CD4-positive, alpha-beta T cell treated with Interleukin-4 for 1 hour (primary cell): ENCODE measurements around the gene PYHIN1.
A peak's percentile ranks its signal among the peaks of the same experiment; 100 is the strongest.
"Not testable (repeated sequence)": the region's sequence is repeated elsewhere in the genome, so short reads cannot be mapped to it uniquely, and the experiment has no call there.

Source experiments
- DNase-seq, 2 donors: peaks; one replicate each; pipeline ENCODE4 v3.0.0-alpha.2; 2020 to 2022

PYHIN1 gene

DNA sequence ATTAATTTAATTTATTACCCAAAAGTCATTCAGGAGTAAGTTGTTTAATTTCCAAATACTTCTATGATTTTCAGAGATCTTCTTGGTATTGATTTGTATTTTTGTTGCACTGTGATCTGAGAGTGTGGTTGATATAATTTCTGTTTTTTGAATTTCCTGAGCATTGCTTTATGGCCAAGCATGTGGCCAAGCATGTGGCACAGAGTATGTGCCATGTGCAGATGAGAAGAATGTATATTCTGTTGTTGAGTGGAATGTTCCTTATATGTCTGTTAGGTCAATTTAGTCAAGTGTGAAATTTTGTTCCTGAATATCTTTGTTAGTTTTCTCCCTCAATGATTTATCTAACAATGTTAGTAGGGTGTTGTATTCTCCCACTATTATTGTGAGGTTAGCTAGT is 53.0 kb downstream of the PYHIN1 start:
- no peak for DNase-seq

GRCh38 chr1:158989424-158989823 is 58.1 kb downstream of the PYHIN1 start:
- DNase-seq: no peak

GRCh38 chr1:158992787-158993312 is 61.5 kb downstream of the PYHIN1 start:
- DNase-seq: no peak

DNA sequence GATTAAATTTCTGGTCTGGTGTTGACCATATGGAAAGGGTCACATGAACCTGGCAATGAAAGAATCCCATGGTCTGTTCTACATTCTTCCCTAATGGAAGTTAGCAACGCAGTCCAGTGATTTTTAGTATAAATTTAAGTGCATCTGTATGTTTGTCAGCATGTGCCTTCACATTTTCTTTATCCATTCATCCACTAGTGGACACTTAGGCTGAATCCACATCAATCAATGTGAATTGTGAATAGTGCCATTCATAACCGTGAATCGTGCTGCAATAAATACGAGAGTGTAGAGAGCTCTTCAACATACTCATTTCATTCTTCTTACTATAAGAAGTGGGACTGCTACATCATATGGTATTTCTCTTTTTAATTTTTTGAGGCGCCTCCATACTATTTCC is 65.6 kb downstream of the PYHIN1 start:
- DNase-seq: no peak

DNA sequence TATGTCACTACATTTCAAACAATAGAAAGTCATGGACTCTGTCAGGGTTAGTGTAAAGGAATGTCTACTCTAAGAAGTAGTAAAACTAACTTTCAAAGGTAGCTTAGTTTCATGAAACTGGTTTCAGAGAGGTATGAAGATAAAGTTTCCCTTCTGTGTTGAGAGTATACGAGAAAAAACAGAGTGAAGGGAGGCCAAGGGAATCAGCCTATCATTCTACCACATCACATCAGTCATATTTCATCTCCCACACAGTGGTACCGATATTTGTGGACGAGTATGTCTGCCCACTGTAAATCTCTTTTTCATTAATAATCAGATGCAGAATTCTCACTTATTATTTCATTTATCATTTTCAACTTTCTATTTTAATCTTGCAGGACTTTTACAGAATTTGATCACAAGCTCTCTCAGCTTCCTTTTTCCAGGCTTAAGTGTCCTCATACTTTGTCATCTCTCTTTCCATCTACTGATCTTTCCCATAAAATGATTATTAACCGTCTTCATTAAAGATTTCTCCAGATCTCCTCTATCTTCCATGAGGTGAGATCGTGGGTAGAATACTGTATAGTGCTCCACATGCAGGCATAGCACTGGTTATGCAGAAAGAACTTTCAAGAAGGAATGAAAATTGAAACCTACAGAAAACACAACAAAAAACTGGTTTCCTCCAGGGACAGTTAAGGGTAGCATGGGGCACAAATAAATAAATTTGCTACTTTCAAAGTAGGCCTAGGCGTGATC is 66.9 kb downstream of the PYHIN1 start:
- DNase-seq: no peak

DNA sequence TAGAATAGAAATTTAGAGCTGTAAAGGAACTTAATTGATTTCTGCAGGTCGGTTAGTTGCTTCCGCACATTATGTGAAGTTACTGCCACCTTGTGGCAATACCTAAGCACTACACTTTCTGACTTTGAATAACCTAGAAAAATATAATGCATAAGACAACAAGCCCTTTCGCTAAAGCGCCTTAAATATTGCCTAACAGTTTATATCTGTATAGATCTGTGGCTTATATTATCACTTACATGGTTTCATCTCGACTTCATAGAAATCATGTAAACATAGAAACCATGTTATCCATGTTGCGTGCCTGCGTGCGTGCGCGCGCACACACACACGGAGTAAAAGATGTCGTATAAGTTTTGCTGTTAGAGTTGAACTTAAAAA is 67.4 kb downstream of the PYHIN1 start:
- DNase-seq: peak; percentile 45 to 82

DNA sequence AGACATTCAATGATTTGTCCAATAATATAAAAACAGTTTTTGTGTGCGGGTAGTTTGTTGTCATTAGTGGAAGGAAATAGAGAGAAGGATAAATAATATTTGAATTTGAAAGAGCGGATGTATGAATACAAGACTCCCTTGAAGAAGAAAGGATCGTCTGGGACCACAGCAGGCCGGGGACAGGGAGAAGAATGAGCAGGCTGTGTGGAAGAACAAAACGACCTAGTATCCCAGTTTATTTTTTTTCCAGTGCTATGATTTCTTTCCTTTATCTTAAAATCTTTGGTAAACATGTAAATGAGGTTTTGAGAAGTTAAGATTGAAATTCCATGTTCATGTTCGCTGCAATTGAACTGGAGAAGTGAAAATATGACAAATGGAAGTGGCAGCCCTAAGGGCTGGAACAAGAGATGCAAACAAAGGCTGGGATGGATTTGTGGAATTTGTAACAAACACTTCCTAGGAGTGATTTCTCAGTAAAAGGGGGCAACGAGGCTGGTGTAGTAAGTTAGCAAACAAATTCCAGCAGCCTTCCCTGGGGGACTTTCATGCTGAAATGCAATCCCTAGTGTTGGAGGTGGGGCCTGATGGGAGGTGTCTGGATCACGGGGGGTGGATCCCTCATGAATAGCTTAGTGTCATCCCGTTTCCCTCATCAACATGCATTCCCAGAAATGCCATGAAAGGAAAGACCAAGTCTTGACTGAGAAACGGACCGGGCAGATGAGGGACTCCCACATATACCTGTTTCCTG is 68.1 kb downstream of the PYHIN1 start:
- DNase-seq: no peak

GRCh38 chr1:159000070-159000409 is 68.7 kb downstream of the PYHIN1 start:
- no peak for DNase-seq

DNA sequence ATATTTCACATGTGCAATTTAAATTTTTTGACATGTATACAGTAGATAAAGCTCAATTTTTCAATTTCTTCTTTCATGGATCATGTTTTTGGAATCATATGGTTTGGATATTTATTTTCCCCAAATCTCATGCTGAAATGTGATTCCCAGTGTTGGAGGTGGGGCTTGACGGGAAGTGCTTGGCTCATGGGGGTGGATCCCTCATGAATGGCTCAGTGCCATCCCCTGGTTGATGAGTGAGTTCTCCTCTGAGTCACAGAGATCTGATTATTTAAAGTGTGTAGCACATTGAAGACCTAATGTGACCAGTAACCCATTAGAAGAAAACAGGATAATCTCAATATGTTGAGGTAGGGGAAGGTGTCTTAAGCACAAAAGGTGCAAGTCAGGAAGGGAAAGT is 69.3 kb downstream of the PYHIN1 start:
- no peak for DNase-seq

DNA sequence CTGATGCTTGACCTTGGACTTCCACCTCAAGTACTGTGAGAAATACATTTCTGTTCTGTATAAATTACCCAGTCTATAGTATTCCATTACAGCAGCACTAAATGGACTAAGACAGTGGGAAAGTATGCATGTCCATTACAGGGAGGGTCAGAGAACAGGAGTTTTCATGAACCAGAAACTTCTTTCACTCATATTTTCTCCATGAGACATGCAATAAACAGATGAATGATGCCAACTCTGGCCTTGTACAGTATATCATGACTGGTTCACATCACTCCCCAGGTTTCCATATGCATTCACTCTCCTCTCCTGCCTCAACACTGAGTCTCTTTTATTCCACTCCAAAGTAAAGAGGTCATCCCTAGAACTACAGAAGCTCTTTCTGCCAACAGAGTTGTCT is 73.8 kb downstream of the PYHIN1 start:
- no peak for DNase-seq

GRCh38 chr1:159005676-159006075 is 74.3 kb downstream of the PYHIN1 start:
- no peak for DNase-seq

GRCh38 chr1:159006210-159006807 is 75.0 kb downstream of the PYHIN1 start:
- not testable (repeated sequence) for DNase-seq

DNA sequence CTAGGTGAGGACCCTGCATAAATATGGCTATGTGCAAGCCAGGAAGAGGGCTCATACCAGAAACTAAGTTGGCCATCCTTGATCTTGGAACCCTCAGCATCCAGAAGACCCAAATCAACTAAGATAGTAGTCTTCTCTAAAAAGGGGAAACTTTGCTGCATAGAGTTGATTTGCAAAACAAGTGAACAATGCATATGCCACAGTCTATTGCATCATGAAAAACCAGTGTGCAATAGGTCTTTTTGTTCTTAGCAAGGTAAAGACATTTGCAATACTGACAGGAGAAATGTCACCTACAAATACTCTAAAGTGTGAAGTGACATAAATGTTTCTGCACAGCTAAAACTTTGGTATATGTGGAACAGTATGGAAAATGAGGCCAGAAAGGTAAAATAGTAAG is 76.4 kb downstream of the PYHIN1 start:
- no peak for DNase-seq

DNA sequence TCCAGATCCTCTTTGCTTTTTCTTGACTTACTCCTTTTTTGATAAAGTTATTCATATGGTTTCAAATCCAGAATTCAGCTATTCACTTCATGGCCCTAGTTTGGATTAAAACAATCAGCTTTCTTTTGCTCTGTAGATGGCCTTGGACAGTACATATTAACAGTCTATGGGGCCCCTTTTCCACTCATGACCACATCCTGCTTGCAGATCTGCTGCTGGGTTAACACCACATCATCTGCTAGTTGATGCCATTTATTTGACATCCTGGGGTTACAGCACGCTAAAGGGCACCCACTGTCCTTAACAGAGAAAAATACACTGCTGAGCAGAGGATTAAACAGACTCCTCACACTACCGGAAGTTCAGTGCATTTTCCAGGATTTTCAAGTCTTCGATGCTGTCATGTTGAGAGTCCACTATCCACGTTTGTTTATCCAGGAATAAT is 77.4 kb downstream of the PYHIN1 start:
- peak; percentile 55 to 77 for DNase-seq

DNA sequence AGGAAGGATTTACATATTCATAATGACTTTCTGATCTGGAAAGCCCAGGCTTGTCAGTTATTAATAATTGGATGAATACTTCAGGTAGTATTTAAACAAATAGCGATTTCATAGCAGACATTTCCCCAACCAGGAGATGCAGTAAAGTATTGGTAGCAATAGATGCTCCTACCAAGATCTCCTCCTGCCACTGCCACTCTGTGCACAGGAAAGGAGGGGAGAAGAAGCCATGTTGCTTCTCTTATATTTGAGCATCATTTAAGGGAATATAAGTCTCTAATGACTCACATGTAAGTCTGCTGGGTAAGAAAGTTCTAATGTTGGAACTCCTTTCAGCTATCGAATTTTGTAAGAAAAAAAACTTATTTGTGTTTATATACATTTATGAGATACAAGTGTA is 77.9 kb downstream of the PYHIN1 start:
- no peak for DNase-seq

DNA sequence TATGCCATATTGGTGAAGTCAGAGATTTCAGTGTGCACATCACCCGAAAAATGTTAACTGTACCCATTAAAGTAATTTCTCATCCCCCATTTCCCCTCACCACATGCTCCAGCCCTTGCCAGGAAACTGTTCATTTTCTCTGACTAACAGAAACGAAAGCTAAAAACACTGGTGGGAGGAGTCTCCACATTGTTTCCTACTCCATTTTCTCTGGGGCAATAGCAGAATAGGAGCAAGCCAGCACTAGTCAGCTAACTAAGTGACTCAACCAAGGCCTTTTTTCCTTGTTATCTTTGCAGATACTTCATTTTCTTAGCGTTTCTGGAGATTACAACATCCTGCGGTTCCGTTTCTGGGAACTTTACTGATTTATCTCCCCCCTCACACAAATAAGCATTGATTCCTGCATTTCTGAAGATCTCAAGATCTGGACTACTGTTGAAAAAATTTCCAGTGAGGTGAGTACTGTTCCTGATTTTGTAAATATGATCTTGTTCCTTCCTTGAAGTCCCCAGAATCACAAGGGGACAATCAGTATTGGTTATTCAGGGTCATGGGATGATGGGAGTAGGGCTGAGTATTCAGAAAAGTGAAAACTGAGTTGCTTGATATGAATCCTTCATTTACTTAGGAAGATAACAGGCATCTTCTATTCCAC is 78.5 kb downstream of the PYHIN1 start, which contains the start of gene IFI16:
IFI16 (plus strand) TSS at position 204 of the 658 bp plus-strand sequence. CDS start 4,774 bp downstream, outside the sequence.
- DNase-seq: peak; percentile 66 to 83

DNA sequence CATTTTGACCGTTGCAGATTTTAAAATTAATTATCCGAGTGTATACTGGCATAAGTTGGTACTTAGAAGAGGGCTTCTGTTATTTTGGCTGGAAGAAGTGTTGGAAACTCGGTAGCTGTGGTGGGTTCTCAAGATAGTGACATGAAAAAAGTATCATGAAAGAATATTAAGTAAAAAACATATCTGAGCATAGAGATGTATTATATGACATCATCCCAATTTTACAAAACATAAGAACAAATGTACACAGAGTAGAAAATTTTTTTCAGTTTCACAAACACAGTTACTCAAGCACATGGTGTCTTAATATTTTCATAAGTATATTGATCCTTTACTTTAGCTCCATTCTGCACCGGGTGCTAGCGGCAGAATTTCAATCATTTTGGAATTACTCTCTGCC is 79.0 kb downstream of the PYHIN1 start:
- DNase-seq: peak in 1 of 2 donors; percentile 34

DNA sequence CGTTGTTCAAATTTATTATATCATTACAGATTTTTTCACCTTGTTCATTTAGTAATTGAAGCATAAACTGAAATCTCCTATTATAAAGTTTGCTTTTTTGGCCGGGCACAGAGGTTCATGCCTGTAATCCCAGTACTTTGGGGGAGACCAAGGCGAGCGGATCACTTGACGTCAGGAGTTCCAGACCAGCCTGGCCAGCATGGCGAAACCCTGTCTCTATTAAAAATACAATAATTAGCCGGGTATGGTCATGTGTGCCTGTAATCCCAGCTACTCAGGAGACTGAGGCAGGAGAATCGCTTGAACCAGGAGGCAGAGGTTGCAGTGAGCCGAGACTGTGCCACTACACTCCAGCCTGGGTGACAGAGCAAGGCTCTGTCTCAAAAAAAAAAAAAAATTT is 79.6 kb downstream of the PYHIN1 start:
- DNase-seq: peak in 1 of 2 donors; percentile 25

DNA sequence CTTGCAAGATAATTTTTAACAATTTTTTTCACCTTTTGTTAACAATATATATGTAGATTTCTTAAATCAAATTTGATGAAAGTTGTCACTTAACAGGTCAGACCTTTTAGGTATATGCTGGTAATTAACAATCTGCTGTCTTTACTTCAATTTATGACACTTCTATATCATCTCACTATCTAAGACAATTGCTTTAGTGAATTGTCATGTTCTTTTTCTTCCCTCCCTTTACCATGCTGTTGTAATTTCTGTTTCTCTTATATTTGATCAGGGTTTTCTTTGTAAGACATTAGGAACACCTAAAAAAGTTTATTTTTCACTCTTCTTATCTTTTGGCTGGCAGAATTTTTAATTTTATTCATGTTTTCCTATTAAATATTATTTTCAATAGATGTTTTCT is 80.4 kb downstream of the PYHIN1 start:
- DNase-seq: peak in 1 of 2 donors; percentile 32

DNA sequence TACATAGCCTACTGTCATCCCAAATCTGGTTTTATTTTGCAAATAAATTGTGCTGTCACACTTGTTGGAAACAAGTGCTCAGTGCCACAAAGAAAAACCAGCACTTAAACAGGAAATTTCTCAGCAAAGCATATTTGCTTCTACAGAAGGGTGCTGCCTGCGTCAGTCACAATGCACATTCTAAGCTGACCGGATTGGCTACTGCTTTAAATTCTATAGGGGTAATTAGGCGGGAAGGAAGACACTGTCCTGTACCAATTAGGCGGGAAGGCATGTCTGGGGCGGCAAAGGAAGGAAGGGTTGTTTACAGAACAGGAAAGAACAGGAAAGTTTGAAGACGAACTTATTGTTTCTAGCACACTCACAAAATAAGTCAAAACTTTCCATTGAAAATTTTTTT is 81.1 kb downstream of the PYHIN1 start:
- DNase-seq: peak; percentile 71 to 82

DNA sequence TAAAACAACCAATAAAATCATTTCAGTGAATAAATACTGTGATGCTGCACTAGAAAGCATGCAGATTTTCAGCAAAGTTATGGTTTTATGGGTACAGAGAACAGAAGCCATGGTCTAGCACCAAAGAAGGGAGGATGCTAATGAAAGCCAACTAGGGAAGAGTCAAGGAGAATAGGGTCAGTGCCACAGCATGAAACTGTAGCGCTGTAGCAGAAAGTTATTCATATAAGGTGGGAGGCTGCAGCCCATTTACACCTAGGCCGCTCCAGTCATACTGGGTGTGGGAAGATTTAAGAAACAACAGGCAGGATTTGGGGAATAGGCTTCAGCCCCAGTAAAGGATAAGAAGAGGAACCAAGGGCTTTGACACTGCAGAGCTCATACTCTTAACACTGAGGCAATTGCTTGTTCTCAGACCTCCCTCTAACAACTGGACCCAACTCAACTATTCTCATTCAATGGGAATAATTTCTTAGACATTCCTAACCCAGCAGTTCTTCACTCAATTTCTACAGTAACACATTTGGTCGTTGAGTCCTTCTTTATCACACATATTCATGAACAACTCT is 82.7 kb downstream of the PYHIN1 start:
- DNase-seq: peak in 1 of 2 donors; percentile 8

GRCh38 chr1:159014851-159015250 is 83.5 kb downstream of the PYHIN1 start:
- no peak for DNase-seq

DNA sequence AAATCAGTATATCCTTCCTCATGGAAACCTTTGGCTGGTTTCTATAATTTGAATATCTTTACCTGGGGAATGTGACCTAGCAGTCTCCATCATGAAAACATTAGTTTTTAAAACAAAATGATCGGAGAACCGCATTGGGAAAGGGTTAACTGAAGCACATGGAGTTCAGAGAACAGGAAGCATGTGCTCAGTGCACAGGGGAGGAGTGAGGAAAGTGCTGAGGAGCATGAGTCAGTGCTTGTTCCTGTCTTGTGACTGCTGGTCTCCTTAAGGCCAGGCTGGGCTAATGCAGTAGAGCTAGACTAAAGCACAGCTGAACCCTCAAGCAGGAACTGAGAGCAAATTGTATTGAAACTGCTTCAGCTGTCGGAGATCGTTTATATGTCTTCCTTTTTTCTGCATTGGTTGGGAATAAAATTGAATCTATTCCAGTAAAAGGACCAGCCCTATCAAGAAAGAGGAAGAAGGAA is 84.1 kb downstream of the PYHIN1 start:
- peak; percentile 72 to 81 for DNase-seq
